HG02973 (cell line): ENCODE results near the gene MMAB.

Experiments used
- ATAC-seq: cut with Tn5 transposase; IDR thresholded peaks from one replicate; pipeline ENCODE4 v1.9.1; 2021; ENCODE audit warnings: moderate library complexity; ENCODE audit not compliant: unreplicated experiment

MMAB gene

GRCh38 chr12:109518820-109519665 lies 54.3 kb downstream of the MMAB start:
- ATAC-seq = no peak

- no peak for ATAC-seq
Observed at GRCh38 chr12:109517619-109518018, 55.7 kb downstream of the MMAB start.

- ATAC-seq = no peak
Observed at GRCh38 chr12:109513977-109514376, 59.3 kb downstream of the MMAB start.

GRCh38 chr12:109513051-109513450 lies 60.3 kb downstream of the MMAB start:
- no peak for ATAC-seq

- ATAC-seq = no peak
Observed at GRCh38 chr12:109512608-109513007, 60.7 kb downstream of the MMAB start.

GRCh38 chr12:109510196-109510595 lies 63.1 kb downstream of the MMAB start:
- no peak for ATAC-seq

- ATAC-seq = no peak
Observed at GRCh38 chr12:109504068-109504467, 69.2 kb downstream of the MMAB start.
